Adrenal gland (tissue), 12 donors: ENCODE results near the gene SLC5A7. TPM values are rescaled to one million over a fixed set of nuclear protein-coding genes. Genes with fewer than 3 reads are reported as not detected.

Experiments
- DNase-seq, 7 donors: peaks; one replicate each; pipeline ENCODE4 v3.0.0-alpha.2; 2019 to 2020
- H3K27ac ChIP-seq, 5 donors: fragments of 200-600 bp; sonication (generic) in 4 of 5; 1 replicate in 3 of 5; 2 replicates in 2 of 5; pipeline versions ENCODE4 v1.5.1 to v1.8.0; 2016 to 2020; ENCODE audit warnings: mild to moderate bottlenecking in 1 of 5
- H3K27me3 ChIP-seq: fragments of 200-600 bp; 2 replicates; pipeline ENCODE4 v1.8.0; 2021
- H3K36me3 ChIP-seq, 2 donors: fragments of 200-600 bp; replicated peaks in 1 of 2; 1 replicate in 1 of 2; 2 replicates in 1 of 2; pipeline versions ENCODE4 v1.5.1 to v1.8.0; 2018 to 2022
- H3K4me1 ChIP-seq, 2 donors: fragments of 200-600 bp; replicated peaks in 1 of 2; 1 replicate in 1 of 2; 2 replicates in 1 of 2; pipeline versions ENCODE4 v1.5.1 to v1.8.0; 2018 to 2021
- H3K4me3 ChIP-seq, 4 donors: fragments of 200-600 bp; sonication (generic) in 3 of 4; one replicate each; pipeline ENCODE4 v1.5.1; 2016 to 2018
- H3K9me3 ChIP-seq, 3 donors: fragments of 200-600 bp; sonication (generic) in 1 of 3; replicated peaks in 1 of 3; 1 replicate in 2 of 3; 2 replicates in 1 of 3; pipeline versions ENCODE4 v1.5.1 to v1.8.0; 2016 to 2021
- POLR2A ChIP-seq, 2 donors: fragments of 450-650 bp; IDR thresholded peaks; one replicate each; pipeline ENCODE4 v1.6.1; 2017; ENCODE audit warnings: antibody characterized with exemption in 2 of 2, mild to moderate bottlenecking in 2 of 2, moderate library complexity in 1 of 2
- WGBS, 4 donors: extraction: QIAGEN DNeasy Blood & Tissue Kit in 2 of 4; methylation state at CpG; one replicate each; pipeline versions ENCODE4 v1.1.5 to v1.1.7; 2013 to 2017; 5-methylcytosine and 5-hydroxymethylcytosine counted together
- intact Hi-C, 2 donors: fragments of 100-400 bp; cut with DNase I; formaldehyde crosslinking; loops; one replicate each; pipeline versions ENCODE4 v1.14.1 to v1.15.0; 2022 to 2023
- polyA plus RNA-seq, 3 donors: library from polyadenylated mRNA; stranded (reverse); fragments of 200-250 nt in 2 of 3; fragments of 350-450 nt in 1 of 3; fragmentation: Illumina TruSeq in 1 of 3; extraction: RNeasy Lipid Tissue Mini Kit (QIAGEN cat#74804) in 1 of 3; gene quantifications; one replicate each; pipeline ENCODE4 v1.2.3, GENCODE V29; 2013 to 2014
- total RNA-seq, 9 donors: library from RNA; depleted of rRNA in 4 of 9; stranded (reverse); fragments of >200 nt in 4 of 9; fragments of 120-200 nt in 1 of 9; fragmentation: NEBNext Ultra II Directional in 1 of 9; extraction: Animal tissue kit (Norgen Biotek cat#: 25700) in 1 of 9; gene quantifications; one replicate each; pipeline versions ENCODE4 v1.1.0 to v1.2.4, GENCODE V29; 2013 to 2023
- TF ChIP-seq, protein P1 (sequence below), 6 experiments: fragments of 450-650 bp in 4 of 6; fragments of 200-600 bp in 2 of 6; sonication (generic) in 1 of 6; IDR thresholded peaks; 1 replicate in 5 of 6; 2 replicates in 1 of 6; pipeline versions ENCODE4 v1.5.1 to v1.8.0; 2016 to 2021; ENCODE audit warnings: antibody characterized with exemption in 6 of 6, mild to moderate bottlenecking in 2 of 6, moderate library complexity in 1 of 6
- donor health status: healthy with polysubstance abuse.
- donor health status: Bipolar disorder and iron deficiency.
- donor health status: DM: yes; HTN: yes; CAD: no.
- donor health status: DM: no; HTN: no; CAD: no.
- donor health status: DM: no; HTN: no; CAD: no.
- donor health status: DM: yes; HTN: yes; CAD: no.

Gene SLC5A7
- total and polyA plus RNA-seq, 12 donors: 0.06 to 1.9 (median 0.52) TPM; not detected in 2

DNA sequence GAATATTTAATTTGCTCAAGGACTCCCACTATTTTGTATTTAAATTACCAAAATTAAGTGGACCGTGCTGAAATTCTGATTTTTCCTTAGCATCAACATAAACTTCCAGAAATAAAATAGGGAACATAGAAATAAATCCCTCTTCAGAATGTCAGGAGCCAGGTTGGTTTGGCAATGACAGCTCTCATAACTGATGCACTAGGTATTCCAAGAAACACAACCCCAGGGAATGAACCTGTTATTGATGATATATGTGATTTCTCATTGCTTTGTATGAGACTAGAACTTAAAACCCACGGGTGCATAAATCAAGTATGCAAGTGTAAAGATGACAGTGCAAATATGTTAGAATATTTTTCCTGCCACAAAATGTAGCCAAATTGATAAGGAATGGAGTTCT, 12.8 kb downstream of the SLC5A7 start:
- Histone ChIP-seq H3K27me3 (no peaks in the 10 kb centered on the region), H3K27ac (no peak overlapping the region), H3K4me3 (no peak overlapping the region), H3K9me3 (no peaks in the 10 kb centered on the region), H3K4me1 (no peaks in the 10 kb centered on the region), H3K36me3 (no peaks in the 10 kb centered on the region)
- TF ChIP-seq, protein P1, sequence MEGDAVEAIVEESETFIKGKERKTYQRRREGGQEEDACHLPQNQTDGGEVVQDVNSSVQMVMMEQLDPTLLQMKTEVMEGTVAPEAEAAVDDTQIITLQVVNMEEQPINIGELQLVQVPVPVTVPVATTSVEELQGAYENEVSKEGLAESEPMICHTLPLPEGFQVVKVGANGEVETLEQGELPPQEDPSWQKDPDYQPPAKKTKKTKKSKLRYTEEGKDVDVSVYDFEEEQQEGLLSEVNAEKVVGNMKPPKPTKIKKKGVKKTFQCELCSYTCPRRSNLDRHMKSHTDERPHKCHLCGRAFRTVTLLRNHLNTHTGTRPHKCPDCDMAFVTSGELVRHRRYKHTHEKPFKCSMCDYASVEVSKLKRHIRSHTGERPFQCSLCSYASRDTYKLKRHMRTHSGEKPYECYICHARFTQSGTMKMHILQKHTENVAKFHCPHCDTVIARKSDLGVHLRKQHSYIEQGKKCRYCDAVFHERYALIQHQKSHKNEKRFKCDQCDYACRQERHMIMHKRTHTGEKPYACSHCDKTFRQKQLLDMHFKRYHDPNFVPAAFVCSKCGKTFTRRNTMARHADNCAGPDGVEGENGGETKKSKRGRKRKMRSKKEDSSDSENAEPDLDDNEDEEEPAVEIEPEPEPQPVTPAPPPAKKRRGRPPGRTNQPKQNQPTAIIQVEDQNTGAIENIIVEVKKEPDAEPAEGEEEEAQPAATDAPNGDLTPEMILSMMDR (IDR thresholded peaks at IDR 0.05): no peak
- no peak for TF ChIP-seq POLR2A (IDR thresholded peaks at IDR 0.05)
- 61 to 69% (median 67%) methylated on average over 2 of the region's 2 CpGs for WGBS, 4 donors
- intact Hi-C loops: no loop called here
- no peak for DNase-seq

DNA sequence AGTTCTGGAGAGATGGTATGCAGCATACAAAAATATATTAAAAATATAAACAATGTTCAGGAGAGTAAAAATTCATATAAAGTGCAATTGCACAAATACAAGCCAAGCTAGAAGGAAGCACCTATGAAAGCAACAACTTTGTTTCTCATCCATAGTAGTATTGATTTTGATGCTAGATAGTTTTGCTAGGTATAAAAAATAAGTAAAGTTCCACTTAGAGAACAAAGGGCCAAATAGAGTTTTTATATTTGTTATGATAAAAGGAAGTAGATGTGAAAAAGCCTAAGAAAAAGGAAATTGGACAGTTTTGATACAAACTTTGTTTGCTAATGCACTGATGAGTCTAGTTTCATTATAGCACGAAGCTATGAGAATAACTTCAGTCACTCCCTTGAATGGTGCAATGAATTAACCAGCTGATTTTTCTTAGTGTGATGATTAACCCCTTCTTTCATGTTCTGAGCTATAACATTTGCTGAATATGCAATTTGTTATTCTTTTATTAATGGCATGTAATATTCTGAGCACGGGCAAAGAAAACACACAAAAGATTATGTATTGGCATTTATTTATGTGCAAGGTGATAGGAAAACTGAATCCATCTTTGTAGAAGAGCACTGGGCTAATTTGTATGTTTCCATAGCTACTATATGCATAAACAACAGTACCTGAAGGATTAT, 24.7 kb downstream of the SLC5A7 start:
- WGBS, 4 donors: 83 to 86% (median 83%) methylated on average over 2 of the region's 2 CpGs
- no peak for DNase-seq
- Histone ChIP-seq H3K9me3 (peaks cover 0 to 13% (median 0%) of the 10 kb centered on the region in 3 donors), H3K4me3 (no peak overlapping the region), H3K4me1 (no peaks in the 10 kb centered on the region), H3K36me3 (no peaks in the 10 kb centered on the region), H3K27ac (no peak overlapping the region), H3K27me3 (no peaks in the 10 kb centered on the region)
- intact Hi-C loops: no loop called here
- TF ChIP-seq POLR2A (IDR thresholded peaks at IDR 0.05): no peak
- TF ChIP-seq, protein P1 (IDR thresholded peaks at IDR 0.05): no peak

DNA sequence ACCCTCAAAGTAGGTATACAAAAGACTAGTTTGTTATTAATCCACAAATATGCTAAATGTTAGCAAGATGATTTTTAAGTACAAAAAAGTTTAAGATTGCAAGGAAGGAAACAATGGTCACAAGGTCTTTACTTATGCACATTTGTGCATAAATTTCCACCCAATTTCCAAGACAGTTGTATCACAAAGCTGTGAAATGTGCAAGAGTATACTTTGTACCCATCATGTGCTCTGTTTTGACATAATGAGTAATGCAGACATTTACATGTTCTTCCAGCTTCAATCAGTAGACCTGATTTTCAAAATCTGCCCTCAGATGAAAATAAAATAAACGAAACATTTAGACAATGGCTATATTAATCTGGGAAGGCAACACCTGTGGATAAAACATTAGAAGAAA, 27.0 kb downstream of the SLC5A7 start:
- Histone ChIP-seq H3K4me3 (no peak overlapping the region), H3K9me3 (peaks cover 0 to 13% (median 0%) of the 10 kb centered on the region in 3 donors), H3K27ac (no peak overlapping the region), H3K36me3 (no peaks in the 10 kb centered on the region), H3K4me1 (no peaks in the 10 kb centered on the region), H3K27me3 (no peaks in the 10 kb centered on the region)
- intact Hi-C loops: no loop called here
- no peak for DNase-seq
- 67 to 79% (median 69%) methylated on average over 1 of the region's 1 CpG for WGBS, 4 donors
- TF ChIP-seq, protein P1 (IDR thresholded peaks at IDR 0.05): no peak
- no peak for TF ChIP-seq POLR2A (IDR thresholded peaks at IDR 0.05)

DNA sequence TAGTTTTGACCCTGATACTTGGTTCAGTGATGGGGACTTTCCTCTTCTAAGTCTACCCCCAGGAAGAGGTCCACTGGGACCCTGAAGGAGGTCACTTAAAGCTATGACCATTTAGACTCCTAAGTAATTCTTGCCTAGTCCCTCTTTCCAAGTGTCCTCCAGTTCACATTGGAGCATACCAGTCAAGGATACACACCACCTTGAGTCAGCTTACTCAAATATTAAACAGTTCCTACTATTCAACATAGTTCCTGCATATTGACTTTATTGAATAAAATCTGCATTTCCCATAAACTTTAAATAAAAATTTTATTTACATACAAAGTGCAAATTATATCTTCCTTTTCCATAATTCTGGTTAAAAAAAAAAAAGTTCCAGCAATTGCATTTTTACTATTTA, 36.3 kb downstream of the SLC5A7 start:
- H3K4me1 ChIP-seq: no peaks in the 10 kb centered on the region
- TF ChIP-seq, protein P1 (IDR thresholded peaks at IDR 0.05): no peak
- no peak for TF ChIP-seq POLR2A (IDR thresholded peaks at IDR 0.05)
- no peak overlapping the region for H3K27ac ChIP-seq
- H3K27me3 ChIP-seq: no peaks in the 10 kb centered on the region
- H3K4me3 ChIP-seq: no peak overlapping the region
- H3K36me3 ChIP-seq: no peaks in the 10 kb centered on the region
- intact Hi-C loops: no loop called here
- DNase-seq: no peak
- H3K9me3 ChIP-seq: no peaks in the 10 kb centered on the region
